Measurements from ENCODE around the gene SMIM14. TPM values are rescaled to one million over a fixed set of nuclear protein-coding genes. Genes with fewer than 3 reads are reported as not detected.
"Not testable (repeated sequence)": the region's sequence is repeated elsewhere in the genome, so short reads cannot be mapped to it uniquely, and the experiment has no call there.

The SMIM14 gene
- total RNA-seq, 2 experiments from 2014 or later: 7.0 to 7.2 TPM

DNA sequence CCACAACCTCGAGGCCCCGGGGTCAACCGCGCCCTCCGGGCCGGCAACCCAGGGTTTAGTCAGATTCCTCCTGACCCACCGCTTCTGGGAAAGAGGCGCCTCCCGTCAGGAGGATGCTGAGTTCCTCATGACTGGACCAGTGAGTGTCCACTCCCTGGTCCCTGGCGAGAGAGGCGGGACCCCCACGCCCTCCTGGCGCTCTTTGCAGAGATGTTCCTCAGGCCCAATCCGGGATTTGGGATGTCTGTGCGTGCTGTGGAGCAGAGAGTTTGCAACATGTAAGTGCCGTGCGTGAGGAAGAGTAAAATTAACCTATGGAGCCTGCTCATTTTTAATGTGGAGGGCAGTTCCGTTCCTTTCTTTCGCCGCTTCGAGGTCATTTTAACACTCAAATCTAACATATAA is 110.6 kb downstream of the SMIM14 start:
- H3K4me3 Mint-ChIP-seq: peak overlapping the region; percentile 88
- ATAC-seq (ENCODE audit: low read depth) (no peak), DNase-seq (no peak)
- H3K9me3 Mint-ChIP-seq: peaks cover 21% of the 10 kb centered on the region
- peaks cover 18% of the 10 kb centered on the region for H3K4me1 Mint-ChIP-seq
- POLR2A ChIA-PET: no interaction called here
- H3K27me3 Mint-ChIP-seq: no peaks in the 10 kb centered on the region
- peaks cover 22% of the 10 kb centered on the region for H3K36me3 Mint-ChIP-seq
- no peak overlapping the region for H3K27ac Mint-ChIP-seq

DNA sequence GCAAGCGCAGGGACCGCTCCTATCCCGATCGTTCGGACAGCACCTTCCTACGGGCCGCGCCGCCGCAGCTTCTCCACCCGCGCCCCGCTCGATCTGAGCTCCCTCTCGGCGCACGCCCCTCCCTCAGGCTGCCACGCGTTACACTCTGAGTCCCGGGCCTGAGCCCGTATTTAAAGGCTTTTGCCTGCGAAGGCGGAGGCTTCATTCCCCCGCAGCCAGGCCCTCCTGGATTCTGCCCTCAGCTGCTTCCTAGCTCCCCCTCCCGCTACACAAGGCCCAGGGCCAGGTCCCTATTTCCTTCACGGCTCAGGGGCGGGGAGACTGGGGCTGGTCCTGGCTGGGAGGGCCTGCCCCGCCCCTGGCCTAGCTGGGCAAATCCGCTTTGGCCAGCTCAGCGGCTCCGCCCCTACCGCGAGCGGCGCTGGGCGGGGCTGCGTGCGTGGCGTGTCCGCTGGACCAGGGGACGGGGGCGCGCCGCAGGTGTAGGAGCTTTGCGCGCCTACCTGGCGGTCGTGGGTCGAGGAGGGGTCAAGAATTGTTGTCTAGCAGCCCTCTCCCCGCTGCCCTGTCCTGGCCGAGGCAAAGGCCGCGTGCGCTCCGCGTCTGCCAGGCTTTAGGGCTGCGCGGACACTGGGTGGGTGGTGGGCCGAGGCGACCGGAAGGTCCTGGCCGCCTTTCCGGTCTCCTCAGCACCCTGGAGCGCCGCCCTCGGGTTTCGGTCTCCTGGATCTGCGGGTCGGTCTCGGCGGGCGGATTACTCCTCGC is 111.2 kb downstream of the SMIM14 start, which contains the start of gene UGDH:
TSS of gene UGDH (minus strand) at position 144 of the 765 bp plus-strand sequence. CDS start 5,927 bp downstream, outside the sequence.
- Mint-ChIP-seq H3K4me1 (peaks cover 18% of the 10 kb centered on the region), H3K4me3 (peak within 1 kb of the TSS; percentile 88), H3K27me3 (no peaks in the 10 kb centered on the region), H3K36me3 (peaks cover 16% of the 10 kb centered on the region), H3K27ac (peak within 1 kb of the TSS; percentile 90), H3K9me3 (peaks cover 15% of the 10 kb centered on the region)
- DNase-seq: peak; percentile 97
- POLR2A ChIA-PET: interaction anchor here (0.9 to 1.8 kb wide), 3 partner anchors 69 to 114 kb away, joined by 6 to 8 read pairs (median 8); partner anchors contain the start of genes LIAS, RPL9 and SMIM14
- peak; percentile 99 for ATAC-seq (ENCODE audit: low read depth)

- Mint-ChIP-seq H3K4me1 (peaks cover 18% of the 10 kb centered on the region), H3K9me3 (peaks cover 10% of the 10 kb centered on the region), H3K27ac (peak overlapping the region; percentile 75), H3K36me3 (peaks cover 9% of the 10 kb centered on the region), H3K27me3 (no peaks in the 10 kb centered on the region), H3K4me3 (peak overlapping the region; percentile 88)
- DNase-seq (no peak), ATAC-seq (ENCODE audit: low read depth) (no peak)
- POLR2A ChIA-PET: interaction anchor here (0.9 to 1.8 kb wide), 3 partner anchors 68 to 114 kb away, joined by 6 to 8 read pairs (median 8); partner anchors contain the start of genes LIAS, RPL9 and SMIM14
Measured at GRCh38 chr4:39526765-39527295, 111.8 kb downstream of the SMIM14 start.

- peak overlapping the region; percentile 75 for H3K27ac Mint-ChIP-seq
- H3K27me3 Mint-ChIP-seq: no peaks in the 10 kb centered on the region
- peak overlapping the region; percentile 88 for H3K4me3 Mint-ChIP-seq
- ATAC-seq (ENCODE audit: low read depth): no peak
- DNase-seq: no peak
- H3K36me3 Mint-ChIP-seq: peaks cover 3% of the 10 kb centered on the region
- peaks cover 18% of the 10 kb centered on the region for H3K4me1 Mint-ChIP-seq
- peaks cover 3% of the 10 kb centered on the region for H3K9me3 Mint-ChIP-seq
- POLR2A ChIA-PET: interaction anchor here (1.8 kb wide), 1 partner anchor 112 kb away, joined by 6 read pairs; the partner anchor contains the start of gene SMIM14
Measured at GRCh38 chr4:39525822-39526690, 112.6 kb downstream of the SMIM14 start.

DNA sequence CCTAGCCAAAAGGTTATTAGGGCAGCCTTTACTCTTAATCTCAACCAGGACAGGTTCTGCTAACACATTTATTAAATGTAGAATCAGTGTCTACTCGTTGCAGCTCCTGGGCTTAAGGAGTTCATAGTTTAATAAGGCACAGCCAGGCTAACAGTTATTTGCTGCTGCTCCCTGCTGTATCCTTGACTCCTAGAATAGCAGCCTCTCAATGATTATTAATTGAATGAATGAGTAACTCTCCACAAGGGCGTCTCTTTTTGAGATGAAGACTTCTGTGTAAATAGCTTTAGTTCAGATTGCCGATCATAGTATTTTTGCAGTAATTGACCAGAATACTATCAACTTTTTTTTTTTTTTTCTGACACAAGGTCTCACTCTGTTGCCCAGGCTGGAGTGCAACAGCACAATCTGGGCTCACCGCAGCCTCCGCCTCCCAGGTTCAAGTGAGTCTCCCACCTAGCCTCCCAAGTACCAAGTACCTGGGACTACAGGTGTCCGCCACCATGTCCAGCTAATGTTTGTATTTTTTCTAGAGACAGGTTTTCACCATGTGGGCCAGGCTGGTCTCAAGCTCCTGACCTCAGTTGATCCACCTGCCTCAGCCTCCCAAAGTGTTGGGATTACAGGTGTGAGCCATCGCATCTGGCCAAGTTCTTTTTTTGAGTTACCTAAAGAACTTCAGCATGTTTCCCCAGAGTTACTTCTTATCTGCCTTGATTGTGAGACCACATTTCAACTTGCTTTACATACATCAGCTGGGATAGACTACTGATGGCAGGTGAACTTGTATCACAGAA is 114.3 kb downstream of the SMIM14 start:
- POLR2A ChIA-PET: no interaction called here
- Mint-ChIP-seq H3K4me1 (peaks cover 18% of the 10 kb centered on the region), H3K4me3 (no peak overlapping the region), H3K36me3 (no peaks in the 10 kb centered on the region), H3K27me3 (no peaks in the 10 kb centered on the region), H3K9me3 (no peaks in the 10 kb centered on the region), H3K27ac (no peak overlapping the region)
- DNase-seq: no peak
- ATAC-seq (ENCODE audit: low read depth): no peak

GRCh38 chr4:39522068-39522467 is 116.6 kb downstream of the SMIM14 start:
- POLR2A ChIA-PET: no interaction called here
- no peaks in the 10 kb centered on the region for H3K9me3 Mint-ChIP-seq
- H3K4me3 Mint-ChIP-seq: no peak overlapping the region
- H3K4me1 Mint-ChIP-seq: peaks cover 12% of the 10 kb centered on the region
- no peak overlapping the region for H3K27ac Mint-ChIP-seq
- ATAC-seq (ENCODE audit: low read depth) (no peak), DNase-seq (no peak)
- no peaks in the 10 kb centered on the region for H3K27me3 Mint-ChIP-seq
- H3K36me3 Mint-ChIP-seq: no peaks in the 10 kb centered on the region

DNA sequence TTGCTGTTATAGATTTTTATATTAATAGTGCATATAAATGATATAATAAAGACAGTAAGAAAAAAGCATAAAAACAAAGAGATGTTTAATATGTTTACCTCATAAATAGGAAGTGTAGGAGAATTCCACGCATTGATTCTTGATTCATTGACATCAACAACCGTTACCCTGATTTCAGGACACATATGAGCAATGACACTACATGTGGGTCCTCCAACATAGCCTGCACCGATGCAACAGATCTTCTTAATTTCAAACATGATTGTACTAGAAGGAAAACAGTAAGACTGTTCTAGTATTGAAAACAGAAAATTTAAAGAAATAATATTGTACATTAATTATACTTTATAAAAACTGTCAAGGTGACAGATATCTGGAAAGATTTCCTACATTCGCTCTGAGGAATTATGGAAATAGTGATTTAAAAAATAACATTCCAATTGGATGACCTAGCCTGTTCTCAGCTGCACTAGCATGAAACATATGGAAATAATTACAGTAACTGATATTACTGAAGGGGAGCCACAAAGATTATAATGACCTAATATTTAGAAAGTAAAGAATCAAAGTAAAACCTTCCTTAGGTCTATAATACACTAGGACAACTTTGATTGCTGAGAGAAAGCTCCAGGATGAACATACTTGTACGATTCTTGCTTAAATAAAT is 117.3 kb downstream of the SMIM14 start:
- no peak overlapping the region for H3K27ac Mint-ChIP-seq
- H3K36me3 Mint-ChIP-seq: no peaks in the 10 kb centered on the region
- ATAC-seq (ENCODE audit: low read depth): no peak
- H3K4me3 Mint-ChIP-seq: no peak overlapping the region
- H3K4me1 Mint-ChIP-seq: peaks cover 7% of the 10 kb centered on the region
- POLR2A ChIA-PET: no interaction called here
- DNase-seq: no peak
- no peaks in the 10 kb centered on the region for H3K9me3 Mint-ChIP-seq
- H3K27me3 Mint-ChIP-seq: no peaks in the 10 kb centered on the region

DNA sequence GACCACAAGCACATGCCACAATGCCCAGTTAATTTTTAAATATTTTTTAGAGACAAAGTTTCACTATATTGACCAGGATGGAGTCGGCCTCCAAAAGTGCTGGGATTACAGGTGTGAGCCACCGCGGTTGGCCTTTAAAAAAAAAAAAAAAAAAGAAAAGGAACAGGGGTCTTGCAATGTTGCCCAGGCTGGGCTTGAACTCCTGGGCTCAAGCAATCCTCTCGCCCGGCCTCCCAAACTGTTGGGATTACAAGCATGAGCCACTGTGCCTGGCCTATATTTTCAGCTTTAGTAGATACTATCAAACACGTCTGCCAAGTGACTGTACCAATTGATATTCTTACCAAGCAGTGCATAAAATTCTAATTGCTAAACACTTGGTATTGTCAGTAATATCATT is 120.2 kb downstream of the SMIM14 start:
- peaks cover 2% of the 10 kb centered on the region for H3K36me3 Mint-ChIP-seq
- H3K4me3 Mint-ChIP-seq: no peak overlapping the region
- H3K9me3 Mint-ChIP-seq: no peaks in the 10 kb centered on the region
- DNase-seq (no peak), ATAC-seq (ENCODE audit: low read depth) (no peak)
- H3K27me3 Mint-ChIP-seq: no peaks in the 10 kb centered on the region
- H3K27ac Mint-ChIP-seq: no peak overlapping the region
- no peaks in the 10 kb centered on the region for H3K4me1 Mint-ChIP-seq
- POLR2A ChIA-PET: interaction anchor here (0.6 kb wide), 1 partner anchor 429 kb away, joined by 3 read pairs; no protein-coding TSS in a partner anchor

DNA sequence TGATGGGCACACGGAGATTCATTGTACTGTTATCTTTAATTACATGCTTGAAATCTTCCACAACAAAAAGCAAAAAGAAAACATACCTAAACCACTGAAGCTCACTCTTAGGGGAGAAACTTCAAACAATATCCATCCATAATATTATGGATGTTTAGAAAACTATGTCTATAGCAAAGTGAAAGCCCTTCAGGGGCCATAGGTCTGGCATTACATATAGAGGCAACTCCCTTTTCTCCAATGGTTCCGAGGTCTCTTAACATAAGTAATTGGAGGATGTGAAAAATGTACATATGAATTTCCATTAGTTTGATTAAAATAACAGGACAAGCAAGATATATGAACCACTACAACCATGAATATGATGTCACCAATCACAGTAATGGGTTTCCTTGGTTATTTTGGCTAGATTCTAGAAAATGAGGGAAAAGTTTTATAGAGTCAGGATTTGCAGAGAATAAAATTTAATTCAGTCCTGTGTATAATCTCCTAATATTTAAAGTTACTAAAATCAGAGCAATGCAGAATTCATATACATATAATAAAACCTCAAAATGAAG is 122.2 kb downstream of the SMIM14 start:
- POLR2A ChIA-PET: no interaction called here
- no peaks in the 10 kb centered on the region for H3K27me3 Mint-ChIP-seq
- ATAC-seq (ENCODE audit: low read depth) (no peak), DNase-seq (no peak)
- no peak overlapping the region for H3K4me3 Mint-ChIP-seq
- no peak overlapping the region for H3K27ac Mint-ChIP-seq
- H3K36me3 Mint-ChIP-seq: peaks cover 5% of the 10 kb centered on the region
- no peaks in the 10 kb centered on the region for H3K9me3 Mint-ChIP-seq
- H3K4me1 Mint-ChIP-seq: no peaks in the 10 kb centered on the region

- ATAC-seq (ENCODE audit: low read depth); H3K4me1 Mint-ChIP-seq; H3K4me3 Mint-ChIP-seq; H3K9me3 Mint-ChIP-seq; H3K36me3 Mint-ChIP-seq; DNase-seq; POLR2A ChIA-PET; H3K27ac Mint-ChIP-seq; H3K27me3 Mint-ChIP-seq: not testable (repeated sequence)
Measured at GRCh38 chr4:39515669-39516401, 122.8 kb downstream of the SMIM14 start.

DNA sequence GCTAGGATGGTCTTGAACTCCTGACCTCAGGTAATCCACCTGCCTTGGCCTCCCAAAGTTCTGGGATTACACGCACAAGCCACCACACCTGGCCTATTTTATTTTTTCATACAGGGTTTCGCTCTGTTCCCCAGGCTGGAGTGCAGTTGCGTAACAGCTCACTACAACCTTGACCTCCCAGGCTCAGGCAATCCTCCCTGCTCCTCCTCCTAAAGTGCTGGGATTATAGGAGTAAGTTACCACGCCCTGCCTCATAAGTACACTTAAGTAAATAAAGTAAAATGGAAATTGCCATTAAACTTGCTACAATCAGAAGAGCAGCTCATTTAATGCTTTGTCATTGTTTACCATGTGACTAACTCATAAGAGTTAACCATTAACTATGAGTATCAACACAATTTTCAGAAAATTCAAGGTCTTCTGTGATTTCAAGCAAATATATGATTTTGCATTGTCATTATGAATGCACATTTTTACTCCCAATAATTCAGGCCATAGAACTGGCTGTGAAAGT is 123.7 kb downstream of the SMIM14 start:
- H3K27me3 Mint-ChIP-seq: no peaks in the 10 kb centered on the region
- H3K9me3 Mint-ChIP-seq: no peaks in the 10 kb centered on the region
- ATAC-seq (ENCODE audit: low read depth): no peak
- POLR2A ChIA-PET: no interaction called here
- no peak overlapping the region for H3K4me3 Mint-ChIP-seq
- H3K4me1 Mint-ChIP-seq: no peaks in the 10 kb centered on the region
- no peak for DNase-seq
- peaks cover 5% of the 10 kb centered on the region for H3K36me3 Mint-ChIP-seq
- no peak overlapping the region for H3K27ac Mint-ChIP-seq

All from activated naive CD8-positive, alpha-beta T cell treated with anti-CD3 and anti-CD28 coated beads, Interleukin-2, amount 10 ng/mL, durations not matched to agents 7 days and 5 days (primary cell).